Esophagus mucosa (tissue), 1 donor: ENCODE data around the gene KCNMB2. TPM values are rescaled to one million over a fixed set of nuclear protein-coding genes. Genes with fewer than 3 reads are reported as not detected.

Source experiments
- ATAC-seq: fragments of 200-7000 bp; cut with Tn5 transposase; one replicate; pipeline ENCODE4 v1.9.1; 2020
- total RNA-seq: library from RNA; stranded (reverse); gene quantifications from one replicate; pipeline ENCODE4 v1.2.4, GENCODE V29; 2023
- donor health status: DM: yes; HTN: yes; CAD: no.

The KCNMB2 gene
- total RNA-seq, 1 donor from 2014 or later = not detected

GRCh38 chr3:178583963-178584575 is 47.8 kb downstream of the KCNMB2 start:
- ATAC-seq = peak; percentile 36

- no peak for ATAC-seq
Measured at GRCh38 chr3:178584722-178585380, 48.6 kb downstream of the KCNMB2 start.

GRCh38 chr3:178585454-178585853 is 49.2 kb downstream of the KCNMB2 start:
- ATAC-seq = no peak

GRCh38 chr3:178586076-178586475 is 49.8 kb downstream of the KCNMB2 start:
- no peak for ATAC-seq

GRCh38 chr3:178588628-178589027 is 52.4 kb downstream of the KCNMB2 start:
- ATAC-seq = no peak

- ATAC-seq = no peak
Measured at GRCh38 chr3:178593786-178594185, 57.5 kb downstream of the KCNMB2 start.

GRCh38 chr3:178597371-178597770 is 61.1 kb downstream of the KCNMB2 start:
- ATAC-seq = no peak

GRCh38 chr3:178602856-178603255 is 66.6 kb downstream of the KCNMB2 start:
- ATAC-seq = no peak

- no peak for ATAC-seq
Measured at GRCh38 chr3:178603735-178604134, 67.5 kb downstream of the KCNMB2 start.

- no peak for ATAC-seq
Measured at GRCh38 chr3:178618197-178618596, 82.0 kb downstream of the KCNMB2 start.

- ATAC-seq = no peak
Measured at GRCh38 chr3:178618896-178619295, 82.7 kb downstream of the KCNMB2 start.

- no peak for ATAC-seq
Measured at GRCh38 chr3:178623666-178624255, 87.5 kb downstream of the KCNMB2 start.

- no peak for ATAC-seq
Measured at GRCh38 chr3:178624276-178624675, 88.0 kb downstream of the KCNMB2 start.

- ATAC-seq = no peak
Measured at GRCh38 chr3:178625053-178625600, 88.9 kb downstream of the KCNMB2 start.

GRCh38 chr3:178628037-178628436 is 91.8 kb downstream of the KCNMB2 start:
- ATAC-seq = no peak

- no peak for ATAC-seq
Measured at GRCh38 chr3:178629430-178630178, 93.4 kb downstream of the KCNMB2 start.

GRCh38 chr3:178631950-178632349 is 95.7 kb downstream of the KCNMB2 start:
- ATAC-seq = no peak

GRCh38 chr3:178634975-178635374 is 98.7 kb downstream of the KCNMB2 start:
- ATAC-seq = no peak

- ATAC-seq = no peak
Measured at GRCh38 chr3:178637802-178638201, 101.6 kb downstream of the KCNMB2 start.

- no peak for ATAC-seq
Measured at GRCh38 chr3:178645503-178645902, 109.3 kb downstream of the KCNMB2 start.

GRCh38 chr3:178646186-178646862 is 110.1 kb downstream of the KCNMB2 start:
- no peak for ATAC-seq

GRCh38 chr3:178655488-178655887 is 119.3 kb downstream of the KCNMB2 start:
- no peak for ATAC-seq
